ENCODE data around the gene SEZ6.
A peak's percentile ranks its signal among the peaks of the same experiment; 100 is the strongest.

Gene SEZ6, protein sequence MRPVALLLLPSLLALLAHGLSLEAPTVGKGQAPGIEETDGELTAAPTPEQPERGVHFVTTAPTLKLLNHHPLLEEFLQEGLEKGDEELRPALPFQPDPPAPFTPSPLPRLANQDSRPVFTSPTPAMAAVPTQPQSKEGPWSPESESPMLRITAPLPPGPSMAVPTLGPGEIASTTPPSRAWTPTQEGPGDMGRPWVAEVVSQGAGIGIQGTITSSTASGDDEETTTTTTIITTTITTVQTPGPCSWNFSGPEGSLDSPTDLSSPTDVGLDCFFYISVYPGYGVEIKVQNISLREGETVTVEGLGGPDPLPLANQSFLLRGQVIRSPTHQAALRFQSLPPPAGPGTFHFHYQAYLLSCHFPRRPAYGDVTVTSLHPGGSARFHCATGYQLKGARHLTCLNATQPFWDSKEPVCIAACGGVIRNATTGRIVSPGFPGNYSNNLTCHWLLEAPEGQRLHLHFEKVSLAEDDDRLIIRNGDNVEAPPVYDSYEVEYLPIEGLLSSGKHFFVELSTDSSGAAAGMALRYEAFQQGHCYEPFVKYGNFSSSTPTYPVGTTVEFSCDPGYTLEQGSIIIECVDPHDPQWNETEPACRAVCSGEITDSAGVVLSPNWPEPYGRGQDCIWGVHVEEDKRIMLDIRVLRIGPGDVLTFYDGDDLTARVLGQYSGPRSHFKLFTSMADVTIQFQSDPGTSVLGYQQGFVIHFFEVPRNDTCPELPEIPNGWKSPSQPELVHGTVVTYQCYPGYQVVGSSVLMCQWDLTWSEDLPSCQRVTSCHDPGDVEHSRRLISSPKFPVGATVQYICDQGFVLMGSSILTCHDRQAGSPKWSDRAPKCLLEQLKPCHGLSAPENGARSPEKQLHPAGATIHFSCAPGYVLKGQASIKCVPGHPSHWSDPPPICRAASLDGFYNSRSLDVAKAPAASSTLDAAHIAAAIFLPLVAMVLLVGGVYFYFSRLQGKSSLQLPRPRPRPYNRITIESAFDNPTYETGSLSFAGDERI

DNA sequence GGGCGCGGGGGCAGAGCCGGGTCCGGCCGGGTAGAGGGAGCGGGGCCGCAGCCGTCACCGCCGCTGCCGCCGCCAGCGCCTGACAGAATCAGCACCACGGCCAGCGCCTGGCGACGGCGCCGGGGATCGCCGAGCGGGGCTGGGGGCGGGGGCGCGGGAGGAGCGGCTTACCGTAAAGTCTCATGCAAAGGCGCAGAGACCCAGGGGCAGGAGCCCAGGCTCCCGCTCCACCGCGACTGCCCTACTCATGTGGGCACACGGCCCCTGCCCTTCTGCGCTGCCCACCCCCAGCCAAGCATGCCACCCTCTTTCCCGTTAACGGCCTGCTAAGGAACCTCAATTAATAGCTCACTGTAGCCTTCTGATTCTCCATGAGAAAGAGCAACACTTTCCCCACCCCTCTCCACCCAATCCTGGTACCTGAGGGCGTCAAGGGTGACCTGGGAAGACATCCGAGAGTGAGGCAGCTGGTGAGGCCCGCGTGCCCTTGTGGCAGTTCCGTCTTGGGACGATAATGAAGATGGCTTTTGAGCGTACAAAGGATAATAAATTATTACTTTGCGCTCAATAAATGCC is at the start of gene SEZ6:
TSS of gene SEZ6 (minus strand) at position 98 of the 576 bp plus-strand sequence. CDS start 164 bp downstream, outside the sequence.
- Histone ChIP-seq H3K27me3 (peaks cover 31% of the 10 kb centered on the region), H3K9me3 (no peaks in the 10 kb centered on the region; the same call in 1 of the 2 replicates), H3K36me3 (no peaks in the 10 kb centered on the region), H3K9ac (no peak within 1 kb of the TSS), H3K4me2 (peak within 1 kb of the TSS; percentile 23; the same call in 1 of the 2 replicates), H3K4me3 (no peak within 1 kb of the TSS), H3K27ac (no peak within 1 kb of the TSS), H3K4me1 (peaks cover 4% of the 10 kb centered on the region; the same call in 1 of the 2 replicates), H4K20me1 (peaks cover 23% of the 10 kb centered on the region; the same call in 1 of the 2 replicates)
- TF ChIP-seq Cebpa-rat (IDR thresholded peaks at IDR 0.05) = no peak

DNA sequence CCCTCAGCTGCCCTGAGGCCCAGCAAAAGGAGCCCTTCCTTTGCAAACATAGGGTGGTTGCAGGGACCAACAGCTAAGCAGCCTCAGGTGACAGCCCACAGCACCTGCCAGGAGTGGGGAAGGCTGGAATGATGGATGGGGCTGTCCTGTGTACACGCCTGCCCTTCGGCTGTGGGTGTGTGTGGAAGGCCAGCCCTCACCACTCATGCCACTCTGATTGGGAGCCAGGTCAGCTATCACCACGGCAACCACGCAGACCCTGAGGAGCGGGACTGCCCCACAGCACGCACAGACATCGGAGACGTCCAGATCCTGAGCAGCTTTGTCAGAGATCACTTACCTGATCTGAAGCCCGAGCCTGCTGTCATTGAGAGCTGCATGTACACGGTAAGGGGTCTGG is 49.0 kb upstream of the SEZ6 start:
- peaks cover 35% of the 10 kb centered on the region for H3K4me1 ChIP-seq
- H3K27ac ChIP-seq = no peak overlapping the region
- H3K4me2 ChIP-seq = no peak overlapping the region
- H3K27me3 ChIP-seq = no peaks in the 10 kb centered on the region
- no peaks in the 10 kb centered on the region for H4K20me1 ChIP-seq
- H3K9ac ChIP-seq = no peak overlapping the region
- H3K36me3 ChIP-seq = no peaks in the 10 kb centered on the region
- TF ChIP-seq Cebpa-rat (IDR thresholded peaks at IDR 0.05) = no peak
- H3K9me3 ChIP-seq = no peaks in the 10 kb centered on the region
- no peak overlapping the region for H3K4me3 ChIP-seq

DNA sequence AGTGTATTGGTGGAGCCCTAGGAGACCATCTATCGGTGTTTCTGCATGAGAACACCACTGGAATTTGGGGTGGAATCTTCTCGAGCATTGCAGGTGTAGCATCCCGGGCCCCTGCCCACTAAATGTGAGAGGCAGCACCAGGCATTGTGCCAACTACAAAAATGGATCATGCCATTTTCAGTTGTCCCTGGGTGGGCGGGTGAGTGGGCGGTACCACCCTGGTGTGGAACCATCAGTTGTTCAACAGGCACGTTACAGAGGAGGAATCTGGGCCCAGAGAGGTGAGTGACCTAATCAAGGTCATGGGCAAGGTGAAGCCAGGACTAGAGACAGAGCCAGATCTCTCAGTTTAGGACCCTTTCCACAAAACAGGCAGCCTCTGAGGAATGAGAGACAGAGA is 45.9 kb upstream of the SEZ6 start:
- no peak for TF ChIP-seq Cebpa-rat (IDR thresholded peaks at IDR 0.05)
- H3K4me1 ChIP-seq = peaks cover 27% of the 10 kb centered on the region

DNA sequence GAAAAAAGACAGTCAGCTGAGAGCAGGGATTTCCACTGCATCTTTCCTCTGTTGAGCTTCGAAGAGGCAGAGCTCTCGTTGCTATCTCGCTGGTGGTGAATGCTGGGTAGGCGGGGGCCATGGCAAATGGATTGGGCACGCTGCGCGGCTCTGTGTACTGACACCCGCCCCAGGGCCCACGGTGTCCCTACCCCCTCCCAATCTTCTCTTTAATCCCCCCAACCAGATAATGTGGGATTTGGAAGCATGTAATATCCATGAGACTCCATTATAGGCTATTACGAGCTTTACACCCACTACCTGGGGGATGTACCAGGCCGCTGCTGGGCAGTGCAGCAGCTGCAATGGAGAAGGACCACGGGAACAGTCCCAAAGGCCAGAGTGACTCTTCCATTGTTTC is 45.4 kb upstream of the SEZ6 start:
- TF ChIP-seq Cebpa-rat (IDR thresholded peaks at IDR 0.05) = no peak
- Histone ChIP-seq H3K9ac (no peak overlapping the region), H3K4me1 (peaks cover 27% of the 10 kb centered on the region), H3K4me2 (peak overlapping the region; percentile 52), H3K9me3 (no peaks in the 10 kb centered on the region), H3K36me3 (no peaks in the 10 kb centered on the region), H3K27me3 (no peaks in the 10 kb centered on the region), H3K4me3 (no peak overlapping the region), H4K20me1 (no peaks in the 10 kb centered on the region), H3K27ac (no peak overlapping the region)

More for the DNA sequence above, 45.9 kb upstream of the SEZ6 start:
- Histone ChIP-seq H3K27me3 (no peaks in the 10 kb centered on the region), H3K9me3 (no peaks in the 10 kb centered on the region), H3K27ac (no peak overlapping the region), H3K4me3 (no peak overlapping the region), H4K20me1 (no peaks in the 10 kb centered on the region), H3K4me2 (peak overlapping the region; percentile 52), H3K9ac (no peak overlapping the region), H3K36me3 (no peaks in the 10 kb centered on the region)

GRCh38 chr17:29050176-29050575 is 44.3 kb upstream of the SEZ6 start:
- no peaks in the 10 kb centered on the region for H3K9me3 ChIP-seq
- H4K20me1 ChIP-seq = no peaks in the 10 kb centered on the region
- no peak overlapping the region for H3K4me3 ChIP-seq
- no peak overlapping the region for H3K27ac ChIP-seq
- no peaks in the 10 kb centered on the region for H3K27me3 ChIP-seq
- no peak overlapping the region for H3K4me2 ChIP-seq
- peaks cover 27% of the 10 kb centered on the region for H3K4me1 ChIP-seq
- TF ChIP-seq Cebpa-rat (IDR thresholded peaks at IDR 0.05) = no peak
- no peak overlapping the region for H3K9ac ChIP-seq
- H3K36me3 ChIP-seq = no peaks in the 10 kb centered on the region

DNA sequence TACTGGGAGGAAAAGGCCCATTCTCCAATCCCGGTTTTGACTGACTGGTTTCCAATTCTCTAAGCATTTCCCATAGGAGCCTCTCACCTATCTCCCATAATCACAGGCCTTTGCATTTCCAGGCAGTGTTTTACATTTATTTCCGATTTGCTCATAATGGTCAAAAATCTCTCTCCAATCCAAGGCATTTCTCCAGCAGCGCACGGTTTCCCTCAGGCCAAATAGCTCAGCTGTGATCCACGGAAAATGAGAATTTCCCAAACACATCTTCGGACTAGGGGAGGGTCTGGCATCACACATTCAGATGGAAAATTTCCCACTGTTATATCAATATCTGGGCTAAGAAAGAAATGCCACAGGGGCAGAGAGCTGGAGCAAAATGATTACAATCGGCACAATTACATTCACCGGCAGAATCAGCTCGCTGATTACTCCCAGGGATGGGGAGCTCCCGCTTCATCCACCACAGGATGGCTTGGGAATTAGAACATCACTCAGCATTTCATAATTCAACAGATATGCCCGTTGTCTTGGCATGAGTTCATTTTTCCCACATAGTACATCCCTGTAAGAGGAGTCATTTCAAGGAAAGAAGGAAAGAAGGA is 43.8 kb upstream of the SEZ6 start:
- no peak overlapping the region for H3K4me3 ChIP-seq
- H3K4me2 ChIP-seq = no peak overlapping the region
- H3K9ac ChIP-seq = no peak overlapping the region
- no peaks in the 10 kb centered on the region for H3K27me3 ChIP-seq
- H3K27ac ChIP-seq = no peak overlapping the region
- no peaks in the 10 kb centered on the region for H3K9me3 ChIP-seq
- peaks cover 30% of the 10 kb centered on the region for H3K4me1 ChIP-seq
- H3K36me3 ChIP-seq = no peaks in the 10 kb centered on the region
- no peaks in the 10 kb centered on the region for H4K20me1 ChIP-seq
- no peak for TF ChIP-seq Cebpa-rat (IDR thresholded peaks at IDR 0.05)

GRCh38 chr17:29048440-29049368 is 42.9 kb upstream of the SEZ6 start:
- TF ChIP-seq Cebpa-rat (IDR thresholded peaks at IDR 0.05) = no peak
- Histone ChIP-seq H3K9ac (peak overlapping the region; percentile 3; the same call in 1 of the 2 replicates), H3K27ac (peak overlapping the region; percentile 8; the same call in 1 of the 2 replicates), H3K4me2 (peak overlapping the region; percentile 49), H3K4me3 (no peak overlapping the region), H3K9me3 (no peaks in the 10 kb centered on the region), H3K27me3 (no peaks in the 10 kb centered on the region), H3K4me1 (peaks cover 40% of the 10 kb centered on the region), H3K36me3 (no peaks in the 10 kb centered on the region), H4K20me1 (no peaks in the 10 kb centered on the region)

DNA sequence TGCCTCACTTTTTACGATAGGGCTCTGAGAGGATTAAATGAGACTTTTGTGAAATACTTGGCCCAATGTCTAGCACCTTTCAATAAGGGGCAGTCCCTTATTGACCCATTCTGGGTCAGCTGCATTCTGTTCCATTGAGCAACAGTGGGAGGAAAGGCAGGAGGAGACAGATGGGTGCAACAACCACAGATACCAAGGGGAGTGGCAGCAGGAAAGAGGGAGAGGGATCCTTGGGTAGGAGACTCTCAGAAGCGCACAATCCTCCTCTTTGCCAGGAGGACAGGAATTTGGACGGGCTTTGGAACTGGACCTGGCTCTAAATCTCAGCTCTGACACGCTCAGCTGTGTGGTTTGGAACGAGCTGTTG is 40.6 kb upstream of the SEZ6 start:
- Histone ChIP-seq H4K20me1 (no peaks in the 10 kb centered on the region), H3K4me1 (peaks cover 50% of the 10 kb centered on the region), H3K9me3 (no peaks in the 10 kb centered on the region), H3K27me3 (no peaks in the 10 kb centered on the region), H3K4me2 (no peak overlapping the region), H3K4me3 (no peak overlapping the region), H3K27ac (no peak overlapping the region), H3K36me3 (no peaks in the 10 kb centered on the region), H3K9ac (no peak overlapping the region)
- no peak for TF ChIP-seq Cebpa-rat (IDR thresholded peaks at IDR 0.05)

Data from BLaER1 (cell line).